ENCODE results near the gene NMNAT2.

DNA sequence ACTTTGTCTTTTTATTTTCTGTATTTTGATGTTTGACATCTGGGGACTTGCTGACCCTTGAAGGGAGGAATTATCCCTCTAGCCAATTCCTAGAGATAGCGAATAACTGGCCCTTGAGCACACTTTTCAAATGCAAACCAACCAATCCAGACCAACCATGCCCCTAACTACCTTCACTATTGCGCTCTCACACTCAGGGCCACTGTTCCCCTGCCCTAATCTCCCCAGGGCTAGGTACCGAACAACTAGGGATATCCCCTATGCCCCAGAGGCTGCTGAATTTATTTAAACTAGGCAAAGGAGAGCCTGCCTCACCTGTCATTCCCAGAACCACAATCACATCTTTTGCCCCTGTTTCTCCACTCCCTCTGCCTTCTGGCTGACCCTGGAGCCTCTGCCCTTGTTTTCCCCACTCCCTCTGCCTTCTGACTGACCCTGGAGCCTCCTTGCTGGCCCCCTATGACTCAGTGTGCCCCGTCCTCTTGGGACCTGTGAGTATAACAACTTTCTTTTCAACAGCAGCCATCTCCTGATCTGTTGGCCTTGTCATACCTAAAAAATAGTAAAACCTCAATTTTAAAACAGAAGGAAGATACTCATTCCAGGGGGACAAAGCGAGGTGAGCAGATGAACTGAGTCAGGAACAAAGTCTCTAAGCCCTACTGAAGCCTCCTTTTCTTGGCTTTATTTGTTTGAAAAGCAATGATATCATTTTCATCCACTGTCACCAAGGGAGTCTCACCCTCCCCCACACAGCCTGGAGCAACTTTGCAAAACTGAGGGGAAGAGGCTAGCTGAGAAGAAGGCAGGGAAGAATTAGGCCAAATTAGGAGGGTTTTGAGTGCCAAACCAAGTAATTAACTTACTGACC, 115.5 kb downstream of the NMNAT2 start:
- TF ChIP-seq, protein P1, sequence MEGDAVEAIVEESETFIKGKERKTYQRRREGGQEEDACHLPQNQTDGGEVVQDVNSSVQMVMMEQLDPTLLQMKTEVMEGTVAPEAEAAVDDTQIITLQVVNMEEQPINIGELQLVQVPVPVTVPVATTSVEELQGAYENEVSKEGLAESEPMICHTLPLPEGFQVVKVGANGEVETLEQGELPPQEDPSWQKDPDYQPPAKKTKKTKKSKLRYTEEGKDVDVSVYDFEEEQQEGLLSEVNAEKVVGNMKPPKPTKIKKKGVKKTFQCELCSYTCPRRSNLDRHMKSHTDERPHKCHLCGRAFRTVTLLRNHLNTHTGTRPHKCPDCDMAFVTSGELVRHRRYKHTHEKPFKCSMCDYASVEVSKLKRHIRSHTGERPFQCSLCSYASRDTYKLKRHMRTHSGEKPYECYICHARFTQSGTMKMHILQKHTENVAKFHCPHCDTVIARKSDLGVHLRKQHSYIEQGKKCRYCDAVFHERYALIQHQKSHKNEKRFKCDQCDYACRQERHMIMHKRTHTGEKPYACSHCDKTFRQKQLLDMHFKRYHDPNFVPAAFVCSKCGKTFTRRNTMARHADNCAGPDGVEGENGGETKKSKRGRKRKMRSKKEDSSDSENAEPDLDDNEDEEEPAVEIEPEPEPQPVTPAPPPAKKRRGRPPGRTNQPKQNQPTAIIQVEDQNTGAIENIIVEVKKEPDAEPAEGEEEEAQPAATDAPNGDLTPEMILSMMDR (IDR thresholded peaks at IDR 0.05; ENCODE audit: low read length), result no peak
- no peak for TF ChIP-seq EZH2 (IDR thresholded peaks at IDR 0.05; ENCODE audit: borderline replicate concordance, low read length)

All from OCI-LY1 (cell line).